22Rv1 (cell line): ENCODE measurements around the gene RBBP4.

Experiments used
- ZFX ChIP-seq: fragments of 450-650 bp; IDR thresholded peaks from 2 replicates; pipeline ENCODE4 v1.6.1; 2017; ENCODE audit warnings: antibody characterized with exemption, borderline replicate concordance
- TF ChIP-seq, protein P1 (sequence below): fragments of 450-650 bp; IDR thresholded peaks from 2 replicates; pipeline ENCODE4 v1.5.1; 2017; ENCODE audit warnings: mild to moderate bottlenecking

DNA sequence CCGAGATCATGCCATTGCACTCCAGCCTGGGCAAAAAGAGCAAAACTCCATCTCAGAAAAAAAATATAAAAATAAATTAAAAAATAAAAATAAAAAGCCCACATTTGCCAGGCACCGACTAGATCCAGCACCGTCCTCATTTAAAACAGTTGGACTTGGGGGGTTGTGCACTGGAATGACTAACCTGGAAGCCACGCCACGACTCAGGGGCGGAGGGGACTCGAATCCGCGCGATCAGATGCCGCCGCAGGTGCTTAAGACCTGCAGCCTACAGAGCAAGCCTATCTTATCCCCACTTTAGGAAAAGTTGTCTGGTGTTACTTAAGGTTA lies 39.2 kb upstream of the RBBP4 start:
- TF ChIP-seq, protein P1, sequence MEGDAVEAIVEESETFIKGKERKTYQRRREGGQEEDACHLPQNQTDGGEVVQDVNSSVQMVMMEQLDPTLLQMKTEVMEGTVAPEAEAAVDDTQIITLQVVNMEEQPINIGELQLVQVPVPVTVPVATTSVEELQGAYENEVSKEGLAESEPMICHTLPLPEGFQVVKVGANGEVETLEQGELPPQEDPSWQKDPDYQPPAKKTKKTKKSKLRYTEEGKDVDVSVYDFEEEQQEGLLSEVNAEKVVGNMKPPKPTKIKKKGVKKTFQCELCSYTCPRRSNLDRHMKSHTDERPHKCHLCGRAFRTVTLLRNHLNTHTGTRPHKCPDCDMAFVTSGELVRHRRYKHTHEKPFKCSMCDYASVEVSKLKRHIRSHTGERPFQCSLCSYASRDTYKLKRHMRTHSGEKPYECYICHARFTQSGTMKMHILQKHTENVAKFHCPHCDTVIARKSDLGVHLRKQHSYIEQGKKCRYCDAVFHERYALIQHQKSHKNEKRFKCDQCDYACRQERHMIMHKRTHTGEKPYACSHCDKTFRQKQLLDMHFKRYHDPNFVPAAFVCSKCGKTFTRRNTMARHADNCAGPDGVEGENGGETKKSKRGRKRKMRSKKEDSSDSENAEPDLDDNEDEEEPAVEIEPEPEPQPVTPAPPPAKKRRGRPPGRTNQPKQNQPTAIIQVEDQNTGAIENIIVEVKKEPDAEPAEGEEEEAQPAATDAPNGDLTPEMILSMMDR = no peak
- TF ChIP-seq ZFX = no peak
